K562 treated with DMSO at 1 percent for 48 hours (cell line): ENCODE data around the gene NAV1. TPM values are rescaled to one million over a fixed set of nuclear protein-coding genes. Genes with fewer than 3 reads are reported as not detected.

Experiments used
- total RNA-seq: library from RNA; unstranded; fragments of 300-600 nt; gene quantifications from 2 replicates; pipeline ENCODE4 v1.2.3, GENCODE V29; 2022; ENCODE audit warnings: low replicate concordance; ENCODE audit errors: extremely low read depth

NAV1 gene
- not detected in 2 replicates for total RNA-seq

GRCh38 chr1:201538612-201539551, at the start of gene NAV1:
Gene NAV1 (plus strand): TSS chr1:201539127. CDS start chr1:201622885, 83,758 bp downstream.

GRCh38 chr1:201506557-201507359, 32.2 kb upstream of the NAV1 start, which contains the start of gene CSRP1:
Gene CSRP1 (minus strand): TSS chr1:201507123. CDS start chr1:201496303, 10,820 bp downstream.

Other genes starting within 250 kb of the NAV1 start
- not detected in 2 replicates for gene TNNT2, start 161.4 kb upstream of the NAV1 start, total RNA-seq
- not detected in 2 replicates for gene LAD1, start 139.8 kb upstream of the NAV1 start, total RNA-seq
- not detected in 2 replicates for gene TNNI1, start 117.4 kb upstream of the NAV1 start, total RNA-seq
- gene PHLDA3, start 69.9 kb upstream of the NAV1 start, total RNA-seq: not detected in 2 replicates
- not detected in 2 replicates for gene CSRP1, start 32.0 kb upstream of the NAV1 start, total RNA-seq